Measurements from ENCODE around the gene LRCH1.

Gene LRCH1

GRCh38 chr13:46641274-46642081 lies 88.5 kb downstream of the LRCH1 start:
- no peak for DNase-seq

GRCh38 chr13:46642254-46642653 lies 89.3 kb downstream of the LRCH1 start:
- no peak for DNase-seq

- no peak for DNase-seq
Observed at GRCh38 chr13:46643165-46643777, 90.3 kb downstream of the LRCH1 start.

GRCh38 chr13:46644816-46645215 lies 91.8 kb downstream of the LRCH1 start:
- DNase-seq, result no peak

- DNase-seq, result no peak
Observed at GRCh38 chr13:46647512-46648065, 94.6 kb downstream of the LRCH1 start.

GRCh38 chr13:46648166-46648607 lies 95.2 kb downstream of the LRCH1 start:
- DNase-seq, result no peak

GRCh38 chr13:46649816-46650215 lies 96.8 kb downstream of the LRCH1 start:
- DNase-seq, result no peak

- DNase-seq, result no peak
Observed at GRCh38 chr13:46654951-46655350, 102.0 kb downstream of the LRCH1 start.

GRCh38 chr13:46655377-46656180 lies 102.6 kb downstream of the LRCH1 start:
- no peak for DNase-seq

GRCh38 chr13:46656786-46657185 lies 103.8 kb downstream of the LRCH1 start:
- no peak for DNase-seq

GRCh38 chr13:46659413-46660065 lies 106.6 kb downstream of the LRCH1 start:
- no peak for DNase-seq

- no peak for DNase-seq
Observed at GRCh38 chr13:46660416-46660815, 107.4 kb downstream of the LRCH1 start.

- DNase-seq, result no peak
Observed at GRCh38 chr13:46660857-46661256, 107.9 kb downstream of the LRCH1 start.

- DNase-seq, result no peak
Observed at GRCh38 chr13:46662690-46663089, 109.7 kb downstream of the LRCH1 start.

GRCh38 chr13:46663206-46664037 lies 110.5 kb downstream of the LRCH1 start:
- DNase-seq, result no peak

GRCh38 chr13:46664195-46664594 lies 111.2 kb downstream of the LRCH1 start:
- DNase-seq, result no peak

- no peak for DNase-seq
Observed at GRCh38 chr13:46665248-46665632, 112.3 kb downstream of the LRCH1 start.

GRCh38 chr13:46665633-46666482 lies 112.9 kb downstream of the LRCH1 start:
- no peak for DNase-seq

GRCh38 chr13:46666727-46667456 lies 113.9 kb downstream of the LRCH1 start:
- DNase-seq, result no peak

GRCh38 chr13:46667687-46668281 lies 114.8 kb downstream of the LRCH1 start:
- no peak for DNase-seq

Measured in stimulated activated naive CD4-positive, alpha-beta T cell treated with Interleukin-2 at 50 U/mL for 16 hours (primary cell).